ENCODE results near the gene JAM3.
"Not testable (repeated sequence)": the region's sequence is repeated elsewhere in the genome, so short reads cannot be mapped to it uniquely, and the experiment has no call there.

The JAM3 gene

GRCh38 chr11:134170177-134170918, 101.5 kb downstream of the JAM3 start:
- in situ Hi-C loops (cut with MboI; ENCODE audit: low sequenced_read_pairs): no loop called here

- in situ Hi-C loops (cut with MboI; ENCODE audit: low sequenced_read_pairs): no loop called here
These were observed 102.0 kb downstream of the JAM3 start for GRCh38 chr11:134170919-134171281.

GRCh38 chr11:134171951-134172350, 103.1 kb downstream of the JAM3 start:
- in situ Hi-C loops (cut with MboI; ENCODE audit: low sequenced_read_pairs): no loop called here

GRCh38 chr11:134173296-134173695, 104.4 kb downstream of the JAM3 start:
- in situ Hi-C loops (cut with MboI; ENCODE audit: low sequenced_read_pairs): no loop called here

- in situ Hi-C loops (cut with MboI; ENCODE audit: low sequenced_read_pairs): no loop called here
These were observed 107.4 kb downstream of the JAM3 start for GRCh38 chr11:134176284-134176683.

GRCh38 chr11:134178032-134178674, 109.3 kb downstream of the JAM3 start:
- in situ Hi-C loops (cut with MboI; ENCODE audit: low sequenced_read_pairs): no loop called here

- in situ Hi-C loops (cut with MboI; ENCODE audit: low sequenced_read_pairs): no loop called here
These were observed 112.8 kb downstream of the JAM3 start for GRCh38 chr11:134181707-134182106.

- in situ Hi-C loops (cut with MboI; ENCODE audit: low sequenced_read_pairs): not testable (repeated sequence)
These were observed 119.2 kb downstream of the JAM3 start for GRCh38 chr11:134188092-134188491.

- in situ Hi-C loops (cut with MboI; ENCODE audit: low sequenced_read_pairs): no loop called here
These were observed 127.9 kb downstream of the JAM3 start for GRCh38 chr11:134196756-134197155.

GRCh38 chr11:134199531-134199930, 130.7 kb downstream of the JAM3 start:
- in situ Hi-C loops (cut with MboI; ENCODE audit: low sequenced_read_pairs): no loop called here

- in situ Hi-C loops (cut with MboI; ENCODE audit: low sequenced_read_pairs): no loop called here
These were observed 131.8 kb downstream of the JAM3 start for GRCh38 chr11:134200688-134201087.

All from HL-60/S4 (cell line).